ENCODE measurements around the gene INTU.

Gene INTU

GRCh38 chr4:127668770-127669169 lies 36.0 kb downstream of the INTU start:
- no peak overlapping the region for H3K27ac ChIP-seq (ENCODE audit: low read depth, low read length)
- H3K36me3 ChIP-seq (ENCODE audit: low read length), result no peaks in the 10 kb centered on the region
- no peaks in the 10 kb centered on the region for H4K20me1 ChIP-seq (ENCODE audit: low read depth, low read length)
- no peak overlapping the region for H3K9ac ChIP-seq (ENCODE audit: low read length)
- no peaks in the 10 kb centered on the region for H3K9me3 ChIP-seq (ENCODE audit: insufficient read depth, low read length)
- no peaks in the 10 kb centered on the region for H3K9me2 ChIP-seq (replicated peaks; ENCODE audit: insufficient read depth, low read length)
- no peaks in the 10 kb centered on the region for H3K79me2 ChIP-seq (ENCODE audit: insufficient read depth, low read length)
- H2AFZ ChIP-seq (ENCODE audit: low read depth, low read length, severe bottlenecking), result no peak overlapping the region
- H3K4me3 ChIP-seq (ENCODE audit: insufficient read depth, low read length, poor library complexity, severe bottlenecking), result no peak overlapping the region
- no peaks in the 10 kb centered on the region for H3K27me3 ChIP-seq (ENCODE audit: low read length)
- no peak for TF ChIP-seq CTCF (IDR thresholded peaks at IDR 0.05; ENCODE audit: insufficient read depth, low read length, poor library complexity, severe bottlenecking)
- no peak for TF ChIP-seq EZH2phosphoT487 (conservative IDR thresholded peaks at IDR 0.05; ENCODE audit: low read length)
- no peaks in the 10 kb centered on the region for H3F3A ChIP-seq (ENCODE audit: insufficient read depth)
- no peak overlapping the region for H3K4me2 ChIP-seq (ENCODE audit: low read depth, low read length, poor library complexity, severe bottlenecking)

GRCh38 chr4:127669691-127670090 lies 36.9 kb downstream of the INTU start:
- H3K4me2 ChIP-seq (ENCODE audit: low read depth, low read length, poor library complexity, severe bottlenecking), result no peak overlapping the region
- H3K27me3 ChIP-seq (ENCODE audit: low read length), result no peaks in the 10 kb centered on the region
- no peaks in the 10 kb centered on the region for H3F3A ChIP-seq (ENCODE audit: insufficient read depth)
- H3K79me2 ChIP-seq (ENCODE audit: insufficient read depth, low read length), result no peaks in the 10 kb centered on the region
- H3K9me2 ChIP-seq (replicated peaks; ENCODE audit: insufficient read depth, low read length), result no peaks in the 10 kb centered on the region
- no peak overlapping the region for H3K9ac ChIP-seq (ENCODE audit: low read length)
- no peak overlapping the region for H3K27ac ChIP-seq (ENCODE audit: low read depth, low read length)
- no peaks in the 10 kb centered on the region for H3K9me3 ChIP-seq (ENCODE audit: insufficient read depth, low read length)
- no peak overlapping the region for H2AFZ ChIP-seq (ENCODE audit: low read depth, low read length, severe bottlenecking)
- H4K20me1 ChIP-seq (ENCODE audit: low read depth, low read length), result no peaks in the 10 kb centered on the region
- TF ChIP-seq CTCF (IDR thresholded peaks at IDR 0.05; ENCODE audit: insufficient read depth, low read length, poor library complexity, severe bottlenecking) (no peak), EZH2phosphoT487 (conservative IDR thresholded peaks at IDR 0.05; ENCODE audit: low read length) (no peak)
- H3K4me3 ChIP-seq (ENCODE audit: insufficient read depth, low read length, poor library complexity, severe bottlenecking), result no peak overlapping the region
- H3K36me3 ChIP-seq (ENCODE audit: low read length), result no peaks in the 10 kb centered on the region

GRCh38 chr4:127672111-127672510 lies 39.4 kb downstream of the INTU start:
- no peak overlapping the region for H3K27ac ChIP-seq (ENCODE audit: low read depth, low read length)
- no peaks in the 10 kb centered on the region for H3K27me3 ChIP-seq (ENCODE audit: low read length)
- H3K4me3 ChIP-seq (ENCODE audit: insufficient read depth, low read length, poor library complexity, severe bottlenecking), result no peak overlapping the region
- no peaks in the 10 kb centered on the region for H3K9me2 ChIP-seq (replicated peaks; ENCODE audit: insufficient read depth, low read length)
- TF ChIP-seq EZH2phosphoT487 (conservative IDR thresholded peaks at IDR 0.05; ENCODE audit: low read length) (no peak), CTCF (IDR thresholded peaks at IDR 0.05; ENCODE audit: insufficient read depth, low read length, poor library complexity, severe bottlenecking) (no peak)
- no peaks in the 10 kb centered on the region for H3K79me2 ChIP-seq (ENCODE audit: insufficient read depth, low read length)
- H2AFZ ChIP-seq (ENCODE audit: low read depth, low read length, severe bottlenecking), result no peak overlapping the region
- H3K4me2 ChIP-seq (ENCODE audit: low read depth, low read length, poor library complexity, severe bottlenecking), result no peak overlapping the region
- H3K36me3 ChIP-seq (ENCODE audit: low read length), result no peaks in the 10 kb centered on the region
- H3F3A ChIP-seq (ENCODE audit: insufficient read depth), result no peaks in the 10 kb centered on the region
- no peaks in the 10 kb centered on the region for H4K20me1 ChIP-seq (ENCODE audit: low read depth, low read length)
- H3K9ac ChIP-seq (ENCODE audit: low read length), result no peak overlapping the region
- H3K9me3 ChIP-seq (ENCODE audit: insufficient read depth, low read length), result no peaks in the 10 kb centered on the region

Measured in SU-DHL-6 (cell line).